Chondrocyte (in vitro differentiated cells): ENCODE data around the gene ZNF121. TPM values are rescaled to one million over a fixed set of nuclear protein-coding genes. Genes with fewer than 3 reads are reported as not detected.
A peak's percentile ranks its signal among the peaks of the same experiment; 100 is the strongest.
"Not testable (repeated sequence)": the region's sequence is repeated elsewhere in the genome, so short reads cannot be mapped to it uniquely, and the experiment has no call there.

Experiments used
- DNase-seq: peaks from one replicate; pipeline ENCODE4 v3.0.0; 2021; ENCODE audit warnings: mixed read lengths, low spot score
- H3K27ac Mint-ChIP-seq: one replicate; pipeline ENCODE4 v1.8.0; 2021; ENCODE audit warnings: mild to moderate bottlenecking, moderate library complexity, mixed read lengths; ENCODE audit not compliant: unreplicated experiment
- H3K27me3 Mint-ChIP-seq: 2 replicates; pipeline ENCODE4 v1.8.0; 2021; ENCODE audit warnings: low read depth, mixed read lengths
- H3K36me3 Mint-ChIP-seq: 2 replicates; pipeline ENCODE4 v1.8.0; 2021; ENCODE audit warnings: low read depth, mixed read lengths
- H3K4me1 Mint-ChIP-seq: 2 replicates; pipeline ENCODE4 v1.8.0; 2021; ENCODE audit warnings: low read depth, mild to moderate bottlenecking, mixed read lengths
- H3K4me3 Mint-ChIP-seq: one replicate; pipeline ENCODE4 v1.8.0; 2021; ENCODE audit warnings: mild to moderate bottlenecking, moderate library complexity, mixed read lengths; ENCODE audit not compliant: unreplicated experiment
- H3K9me3 Mint-ChIP-seq: 2 replicates; pipeline ENCODE4 v1.8.0; 2021; ENCODE audit warnings: low read depth, mixed read lengths
- CTCF ChIP-seq: fragments of 200-600 bp; sonication (generic); IDR thresholded peaks from 2 replicates; pipeline ENCODE4 v1.5.0; 2021; ENCODE audit warnings: antibody characterized with exemption, mild to moderate bottlenecking, moderate library complexity
- total RNA-seq: library from RNA; stranded (reverse); gene quantifications from 3 replicates; pipeline ENCODE4 v1.2.1, GENCODE V29; 2021

The ZNF121 gene
- total RNA-seq, 1 donor from 2014 or later: 21.6 TPM

- Mint-ChIP-seq H3K36me3 (peaks cover 61% of the 10 kb centered on the region), H3K4me1 (peaks cover 13% of the 10 kb centered on the region), H3K4me3 (no peak overlapping the region), H3K27ac (no peak overlapping the region), H3K27me3 (no peaks in the 10 kb centered on the region), H3K9me3 (peaks cover 7% of the 10 kb centered on the region)
- TF ChIP-seq CTCF: no peak
- DNase-seq: no peak
Measured at GRCh38 chr19:9615844-9616243, 31.5 kb upstream of the ZNF121 start.

- no peaks in the 10 kb centered on the region for H3K4me1 Mint-ChIP-seq
- no peak overlapping the region for H3K27ac Mint-ChIP-seq
- H3K36me3 Mint-ChIP-seq: peaks cover 62% of the 10 kb centered on the region
- peaks cover 27% of the 10 kb centered on the region for H3K9me3 Mint-ChIP-seq
- no peak overlapping the region for H3K4me3 Mint-ChIP-seq
- TF ChIP-seq CTCF: no peak
- no peak for DNase-seq
- H3K27me3 Mint-ChIP-seq: no peaks in the 10 kb centered on the region
Measured at GRCh38 chr19:9610484-9611113, 26.3 kb upstream of the ZNF121 start.

- Mint-ChIP-seq H3K4me3 (no peak overlapping the region), H3K27me3 (no peaks in the 10 kb centered on the region), H3K36me3 (peaks cover 51% of the 10 kb centered on the region), H3K9me3 (peaks cover 27% of the 10 kb centered on the region), H3K27ac (no peak overlapping the region), H3K4me1 (no peaks in the 10 kb centered on the region)
- no peak for TF ChIP-seq CTCF
- no peak for DNase-seq
Measured at GRCh38 chr19:9608912-9609311, 24.6 kb upstream of the ZNF121 start.

- no peak for DNase-seq
- Mint-ChIP-seq H3K9me3 (no peaks in the 10 kb centered on the region), H3K27ac (peak overlapping the region; percentile 62), H3K36me3 (no peaks in the 10 kb centered on the region), H3K4me1 (peaks cover 4% of the 10 kb centered on the region), H3K27me3 (peaks cover 9% of the 10 kb centered on the region), H3K4me3 (no peak overlapping the region)
- no peak for TF ChIP-seq CTCF
Measured at GRCh38 chr19:9597027-9597426, 12.7 kb upstream of the ZNF121 start.

- H3K36me3 Mint-ChIP-seq: peaks cover 3% of the 10 kb centered on the region
- TF ChIP-seq CTCF: peak; percentile 86
- no peak overlapping the region for H3K4me3 Mint-ChIP-seq
- no peak for DNase-seq
- H3K27me3 Mint-ChIP-seq: peaks cover 8% of the 10 kb centered on the region
- H3K27ac Mint-ChIP-seq: no peak overlapping the region
- peaks cover 14% of the 10 kb centered on the region for H3K4me1 Mint-ChIP-seq
- H3K9me3 Mint-ChIP-seq: no peaks in the 10 kb centered on the region
Measured at GRCh38 chr19:9586764-9587163, 2.5 kb upstream of the ZNF121 start.

GRCh38 chr19:9582081-9582725 is 2.1 kb downstream of the ZNF121 start:
- Mint-ChIP-seq H3K36me3 (peaks cover 17% of the 10 kb centered on the region), H3K4me3 (peak overlapping the region; percentile 47), H3K4me1 (peaks cover 32% of the 10 kb centered on the region), H3K27ac (peak overlapping the region; percentile 72)
- DNase-seq, H3K27me3 Mint-ChIP-seq, H3K9me3 Mint-ChIP-seq: not testable (repeated sequence)
